Fibroblast of lung (primary cell): Measurements from ENCODE around the gene CAPN3.

ENCODE experiments used
- CTCF ChIP-seq, 2 donors: IDR thresholded peaks in 1 of 2; conservative IDR thresholded peaks in 1 of 2; 1 replicate in 1 of 2; 2 replicates in 1 of 2; pipeline ENCODE4 v1.5.1; 2011 to 2012; ENCODE audit warnings: low read length in 2 of 2, control low read depth in 1 of 2, inconsistent platforms in 1 of 2, low read depth in 1 of 2, mild to moderate bottlenecking in 1 of 2
- EZH2 ChIP-seq: IDR thresholded peaks from 2 replicates; pipeline ENCODE4 v1.5.1; 2012; ENCODE audit warnings: low read length, control low read depth, mild to moderate bottlenecking; ENCODE audit errors: missing control alignments

- TF ChIP-seq CTCF (conservative IDR thresholded peaks at IDR 0.05 in 1 of 2, IDR thresholded peaks at IDR 0.05 in 1 of 2; ENCODE audit: low read depth in 1 of 2, low read length in 2 of 2) (no peak), EZH2 (no peak)
Measured at GRCh38 chr15:42363487-42363886, 4.2 kb downstream of the CAPN3 start.
